ENCODE results near the gene FAHD1. TPM values are rescaled to one million over a fixed set of nuclear protein-coding genes. Genes with fewer than 3 reads are reported as not detected.

The FAHD1 gene
- total RNA-seq, 4 donors from 2014 or later = 46.2 to 89.0 (median 62.3) TPM

DNA sequence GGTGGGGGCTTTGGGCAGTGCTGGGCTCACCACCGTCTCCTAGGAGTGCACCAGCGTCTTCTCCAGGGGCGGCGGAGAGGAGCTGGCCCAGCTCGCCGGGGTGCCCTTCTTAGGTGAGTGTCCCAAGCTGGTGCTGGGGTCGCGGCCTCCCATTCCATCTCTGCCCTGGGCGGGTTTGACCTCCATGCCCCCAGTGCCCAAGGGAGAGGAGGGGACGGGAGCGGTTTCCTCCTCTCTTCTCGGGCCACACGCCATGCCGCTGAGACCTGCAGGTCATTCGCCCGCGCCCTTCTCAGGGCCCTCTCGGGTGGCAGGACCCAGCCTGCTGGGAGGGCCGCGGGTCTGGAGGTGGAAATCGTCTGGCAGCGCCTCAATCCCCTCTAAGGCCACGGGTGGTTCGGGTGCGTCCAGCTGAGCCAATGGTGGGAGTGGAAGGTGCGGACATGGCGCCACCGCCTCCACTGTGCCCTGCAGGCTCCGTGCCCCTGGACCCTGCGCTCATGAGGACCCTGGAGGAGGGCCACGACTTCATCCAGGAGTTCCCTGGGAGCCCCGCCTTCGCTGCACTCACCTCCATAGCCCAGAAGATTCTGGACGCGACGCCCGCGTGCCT lies 38.8 kb upstream of the FAHD1 start:
- WGBS, 2 donors = 70 to 80% methylated on average over 28 to 32 of the region's 38 CpGs
- DNase-seq (ENCODE audit: low spot score in 2 of 2) = peak in 1 of 2 donors; percentile 85
- TF ChIP-seq, protein P1, sequence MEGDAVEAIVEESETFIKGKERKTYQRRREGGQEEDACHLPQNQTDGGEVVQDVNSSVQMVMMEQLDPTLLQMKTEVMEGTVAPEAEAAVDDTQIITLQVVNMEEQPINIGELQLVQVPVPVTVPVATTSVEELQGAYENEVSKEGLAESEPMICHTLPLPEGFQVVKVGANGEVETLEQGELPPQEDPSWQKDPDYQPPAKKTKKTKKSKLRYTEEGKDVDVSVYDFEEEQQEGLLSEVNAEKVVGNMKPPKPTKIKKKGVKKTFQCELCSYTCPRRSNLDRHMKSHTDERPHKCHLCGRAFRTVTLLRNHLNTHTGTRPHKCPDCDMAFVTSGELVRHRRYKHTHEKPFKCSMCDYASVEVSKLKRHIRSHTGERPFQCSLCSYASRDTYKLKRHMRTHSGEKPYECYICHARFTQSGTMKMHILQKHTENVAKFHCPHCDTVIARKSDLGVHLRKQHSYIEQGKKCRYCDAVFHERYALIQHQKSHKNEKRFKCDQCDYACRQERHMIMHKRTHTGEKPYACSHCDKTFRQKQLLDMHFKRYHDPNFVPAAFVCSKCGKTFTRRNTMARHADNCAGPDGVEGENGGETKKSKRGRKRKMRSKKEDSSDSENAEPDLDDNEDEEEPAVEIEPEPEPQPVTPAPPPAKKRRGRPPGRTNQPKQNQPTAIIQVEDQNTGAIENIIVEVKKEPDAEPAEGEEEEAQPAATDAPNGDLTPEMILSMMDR (IDR thresholded peaks at IDR 0.05) = no peak
- TF ChIP-seq POLR2A (IDR thresholded peaks at IDR 0.05) = no peak
- intact Hi-C loops (cut with DNase I; ENCODE audit: low total_unique reads) = no loop called here
- no peak overlapping the region for H3K4me3 ChIP-seq (ENCODE audit: low read depth, poor library complexity, severe bottlenecking)

DNA sequence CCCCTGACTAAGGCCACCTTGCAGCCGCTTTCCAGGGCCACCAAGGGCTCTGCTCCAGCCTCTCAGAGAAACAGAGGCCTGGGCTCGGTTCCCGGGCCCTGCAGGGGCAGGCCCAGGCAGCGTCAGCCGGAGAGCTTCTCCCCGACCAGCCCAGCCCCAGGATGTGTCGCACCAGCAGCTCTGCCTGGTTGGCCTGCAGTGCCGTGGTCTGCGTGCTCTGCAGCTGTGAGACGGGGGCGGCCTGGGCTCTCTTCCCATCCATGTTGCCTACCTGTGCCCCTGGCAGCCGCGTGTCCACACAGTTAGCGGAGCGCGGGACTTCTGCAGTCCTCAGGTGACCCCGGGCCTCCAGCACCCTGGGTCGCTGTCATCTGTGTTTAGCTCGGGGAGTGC lies 38.3 kb upstream of the FAHD1 start:
- intact Hi-C loops (cut with DNase I; ENCODE audit: low total_unique reads) = no loop called here
- TF ChIP-seq, protein P1 (IDR thresholded peaks at IDR 0.05) = no peak
- TF ChIP-seq POLR2A (IDR thresholded peaks at IDR 0.05) = no peak
- H3K4me3 ChIP-seq (ENCODE audit: low read depth, poor library complexity, severe bottlenecking) = no peak overlapping the region
- WGBS, 2 donors = 28 to 58% methylated on average over 12 to 17 of the region's 19 CpGs
- no peak for DNase-seq (ENCODE audit: low spot score in 2 of 2)

DNA sequence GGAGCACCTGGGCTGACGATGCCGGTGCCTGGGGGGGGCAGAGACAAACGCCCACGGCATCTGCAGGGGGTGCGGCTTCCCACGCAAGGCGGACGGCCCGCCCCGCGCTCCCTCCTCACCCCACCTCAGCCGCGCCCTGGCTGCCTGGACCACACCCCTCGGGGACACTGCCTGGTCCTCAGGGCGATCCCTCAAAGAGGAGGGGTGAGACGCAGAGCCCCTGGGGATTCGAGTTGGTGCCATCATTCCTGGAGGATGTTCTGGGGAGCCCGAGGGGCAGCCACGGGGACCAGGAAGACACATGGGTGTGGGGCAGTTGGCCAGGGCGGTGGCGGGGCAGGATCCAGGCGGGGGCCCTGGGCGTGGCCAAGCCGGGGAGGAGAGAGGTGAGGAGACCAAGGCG lies 37.4 kb upstream of the FAHD1 start:
- no peak for TF ChIP-seq POLR2A (IDR thresholded peaks at IDR 0.05)
- TF ChIP-seq, protein P1 (IDR thresholded peaks at IDR 0.05) = no peak
- 60 to 76% methylated on average over 11 to 25 of the region's 25 CpGs for WGBS, 2 donors
- H3K4me3 ChIP-seq (ENCODE audit: low read depth, poor library complexity, severe bottlenecking) = no peak overlapping the region
- DNase-seq (ENCODE audit: low spot score in 2 of 2) = peak in 1 of 2 donors; percentile 85
- intact Hi-C loops (cut with DNase I; ENCODE audit: low total_unique reads) = no loop called here

DNA sequence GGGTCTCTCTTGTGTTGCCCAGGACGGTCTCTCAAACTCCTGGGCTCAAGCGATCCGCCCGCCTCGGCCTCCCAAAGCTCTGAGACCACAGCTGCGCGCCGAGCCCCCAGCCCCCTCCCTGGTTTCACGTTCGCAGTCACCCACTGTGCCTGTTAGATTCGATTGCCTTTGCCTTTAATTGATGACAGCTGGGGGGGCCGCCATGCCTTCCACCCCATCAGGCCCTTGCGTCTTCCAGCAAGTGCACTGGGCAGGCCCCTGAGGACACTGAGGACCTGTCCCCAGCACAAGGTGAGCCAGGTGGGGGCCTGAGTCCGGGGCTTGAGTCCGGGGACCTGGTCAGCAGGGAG lies 36.8 kb upstream of the FAHD1 start:
- no peak for TF ChIP-seq POLR2A (IDR thresholded peaks at IDR 0.05)
- TF ChIP-seq, protein P1 (IDR thresholded peaks at IDR 0.05) = no peak
- H3K4me3 ChIP-seq (ENCODE audit: low read depth, poor library complexity, severe bottlenecking) = no peak overlapping the region
- intact Hi-C loops (cut with DNase I; ENCODE audit: low total_unique reads) = no loop called here
- 89 to 93% methylated on average over 15 of the region's 15 CpGs for WGBS, 2 donors
- DNase-seq (ENCODE audit: low spot score in 2 of 2) = no peak

DNA sequence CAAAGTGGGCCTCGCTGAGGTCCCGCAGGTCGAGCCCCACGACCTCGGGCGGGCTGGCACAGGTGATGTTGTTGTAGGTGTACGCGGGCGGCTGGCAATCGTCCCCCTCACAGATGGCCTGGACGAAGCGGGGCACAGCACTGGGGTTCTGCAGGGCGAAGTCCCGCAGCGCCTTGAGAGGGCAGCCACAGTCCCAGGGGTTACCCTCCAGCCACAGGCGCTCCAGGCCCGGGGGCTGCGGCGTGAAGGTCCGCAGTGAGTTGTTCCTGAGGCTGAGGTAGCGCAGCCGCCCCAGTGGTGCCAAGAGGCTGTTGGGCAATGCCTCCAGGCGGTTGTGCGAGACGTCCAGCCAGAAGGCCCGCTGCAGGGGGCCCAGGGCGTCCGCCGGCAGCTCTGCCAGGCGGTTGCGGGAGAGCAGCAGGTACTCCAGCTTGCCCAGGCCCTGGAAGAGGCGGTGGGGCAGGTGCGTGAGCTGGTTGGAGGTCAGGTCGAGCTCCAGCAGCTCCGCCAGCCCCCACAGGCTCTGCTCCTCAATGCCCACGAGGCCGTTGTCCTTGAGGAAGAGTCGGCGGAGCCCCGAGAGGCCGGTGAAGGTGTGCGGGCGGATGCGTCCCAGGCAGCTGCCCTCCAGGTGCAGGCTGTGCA lies 36.3 kb upstream of the FAHD1 start:
- TF ChIP-seq POLR2A (IDR thresholded peaks at IDR 0.05) = no peak
- TF ChIP-seq, protein P1 (IDR thresholded peaks at IDR 0.05) = no peak
- WGBS, 2 donors = 89 to 95% methylated on average over 22 to 38 of the region's 44 CpGs
- no peak for DNase-seq (ENCODE audit: low spot score in 2 of 2)
- no peak overlapping the region for H3K4me3 ChIP-seq (ENCODE audit: low read depth, poor library complexity, severe bottlenecking)
- intact Hi-C loops (cut with DNase I; ENCODE audit: low total_unique reads) = no loop called here
